ENCODE measurements around the gene DHX9.

DNA sequence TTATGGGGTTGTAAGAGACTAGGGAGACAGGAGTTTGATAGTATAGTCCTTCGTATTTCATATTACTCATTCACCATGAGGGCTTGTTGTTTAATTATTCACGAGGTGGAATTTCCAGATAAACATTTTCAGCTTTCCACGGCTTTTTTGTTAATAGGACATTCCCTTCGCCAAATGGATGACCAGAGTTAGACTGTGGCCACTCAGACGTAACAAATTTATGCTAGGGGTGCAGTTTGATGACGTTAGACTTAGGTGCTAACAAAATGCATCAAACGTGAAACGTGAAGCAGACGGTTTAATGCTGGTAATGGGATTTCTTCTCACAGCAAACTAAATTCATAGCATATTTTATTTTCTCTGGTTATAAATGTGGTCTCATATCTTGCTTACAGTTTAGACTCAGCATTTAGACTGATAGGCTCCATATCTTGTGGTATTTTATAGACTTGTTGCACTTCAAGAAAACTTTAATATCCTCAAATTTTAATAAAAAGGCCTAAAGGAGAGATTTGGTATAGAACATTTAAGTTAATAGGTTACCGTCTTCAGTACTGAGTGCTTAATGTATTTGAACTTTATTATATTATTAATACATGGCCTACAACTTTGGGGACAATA is 2.3 kb downstream of the DHX9 start:
- TF ChIP-seq EZH2 (IDR thresholded peaks at IDR 0.05; ENCODE audit: borderline replicate concordance, low read depth, low read length, severe bottlenecking), result no peak
- TF ChIP-seq, protein P1, sequence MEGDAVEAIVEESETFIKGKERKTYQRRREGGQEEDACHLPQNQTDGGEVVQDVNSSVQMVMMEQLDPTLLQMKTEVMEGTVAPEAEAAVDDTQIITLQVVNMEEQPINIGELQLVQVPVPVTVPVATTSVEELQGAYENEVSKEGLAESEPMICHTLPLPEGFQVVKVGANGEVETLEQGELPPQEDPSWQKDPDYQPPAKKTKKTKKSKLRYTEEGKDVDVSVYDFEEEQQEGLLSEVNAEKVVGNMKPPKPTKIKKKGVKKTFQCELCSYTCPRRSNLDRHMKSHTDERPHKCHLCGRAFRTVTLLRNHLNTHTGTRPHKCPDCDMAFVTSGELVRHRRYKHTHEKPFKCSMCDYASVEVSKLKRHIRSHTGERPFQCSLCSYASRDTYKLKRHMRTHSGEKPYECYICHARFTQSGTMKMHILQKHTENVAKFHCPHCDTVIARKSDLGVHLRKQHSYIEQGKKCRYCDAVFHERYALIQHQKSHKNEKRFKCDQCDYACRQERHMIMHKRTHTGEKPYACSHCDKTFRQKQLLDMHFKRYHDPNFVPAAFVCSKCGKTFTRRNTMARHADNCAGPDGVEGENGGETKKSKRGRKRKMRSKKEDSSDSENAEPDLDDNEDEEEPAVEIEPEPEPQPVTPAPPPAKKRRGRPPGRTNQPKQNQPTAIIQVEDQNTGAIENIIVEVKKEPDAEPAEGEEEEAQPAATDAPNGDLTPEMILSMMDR (IDR thresholded peaks at IDR 0.05; ENCODE audit: borderline replicate concordance, extremely low read depth, low read length, poor library complexity, severe bottlenecking), result no peak

Measured in DND-41 (cell line).